Activated CD8-positive, alpha-beta memory T cell treated with anti-CD3 and anti-CD28 coated beads for 1 hour (primary cell): ENCODE data around the gene WDR48.

Experiments used
- DNase-seq, 2 donors: peaks; one replicate each; pipeline ENCODE4 v3.0.0-alpha.2; 2020; ENCODE audit warnings: low read depth in 1 of 2; ENCODE audit errors: extremely low read depth in 1 of 2

Gene WDR48

GRCh38 chr3:39118931-39119660 lies 67.3 kb downstream of the WDR48 start:
- DNase-seq = no peak

- DNase-seq = no peak
These were observed 69.8 kb downstream of the WDR48 start for GRCh38 chr3:39121621-39122020.

GRCh38 chr3:39122813-39123212 lies 71.0 kb downstream of the WDR48 start:
- DNase-seq = no peak

- DNase-seq = no peak
These were observed 73.3 kb downstream of the WDR48 start for GRCh38 chr3:39124876-39125840.

- no peak for DNase-seq
These were observed 74.2 kb downstream of the WDR48 start for GRCh38 chr3:39125841-39126500.

GRCh38 chr3:39126532-39127071 lies 74.8 kb downstream of the WDR48 start:
- DNase-seq = no peak

GRCh38 chr3:39127269-39127907 lies 75.6 kb downstream of the WDR48 start:
- no peak for DNase-seq

- no peak for DNase-seq
These were observed 76.1 kb downstream of the WDR48 start for GRCh38 chr3:39127908-39128304.

- no peak for DNase-seq
These were observed 77.1 kb downstream of the WDR48 start for GRCh38 chr3:39128951-39129350.

- DNase-seq = no peak
These were observed 78.2 kb downstream of the WDR48 start for GRCh38 chr3:39130026-39130425.

GRCh38 chr3:39130693-39131265 lies 79.0 kb downstream of the WDR48 start:
- no peak for DNase-seq

- DNase-seq = no peak
These were observed 80.6 kb downstream of the WDR48 start for GRCh38 chr3:39132096-39133092.

GRCh38 chr3:39133093-39133490 lies 81.3 kb downstream of the WDR48 start:
- DNase-seq = no peak

GRCh38 chr3:39133822-39134221 lies 82.0 kb downstream of the WDR48 start:
- DNase-seq = no peak

GRCh38 chr3:39134305-39134704 lies 82.5 kb downstream of the WDR48 start:
- no peak for DNase-seq

GRCh38 chr3:39135170-39135805 lies 83.5 kb downstream of the WDR48 start:
- DNase-seq = no peak

- no peak for DNase-seq
These were observed 85.0 kb downstream of the WDR48 start for GRCh38 chr3:39136533-39137434.
